ENCODE data around the gene PODXL2. TPM values are rescaled to one million over a fixed set of nuclear protein-coding genes. Genes with fewer than 3 reads are reported as not detected.

PODXL2 gene
- total RNA-seq, 1 donor, result 0.86 TPM

- no peak for DNase-seq (ENCODE audit: low read depth)
- H3K4me3 ChIP-seq (ENCODE audit: low read depth, low read length), result no peak overlapping the region
- no peak for TF ChIP-seq CTCF (IDR thresholded peaks at IDR 0.05; ENCODE audit: insufficient read depth, low read depth, low read length)
Observed at GRCh38 chr3:127612966-127613365, 16.0 kb upstream of the PODXL2 start.

- TF ChIP-seq CTCF (IDR thresholded peaks at IDR 0.05; ENCODE audit: insufficient read depth, low read depth, low read length), result no peak
- no peak for DNase-seq (ENCODE audit: low read depth)
- no peak overlapping the region for H3K4me3 ChIP-seq (ENCODE audit: low read depth, low read length)
Observed at GRCh38 chr3:127613406-127613805, 15.6 kb upstream of the PODXL2 start.

GRCh38 chr3:127614928-127615589, 13.9 kb upstream of the PODXL2 start:
- DNase-seq (ENCODE audit: low read depth), result no peak
- TF ChIP-seq CTCF (IDR thresholded peaks at IDR 0.05; ENCODE audit: insufficient read depth, low read depth, low read length), result no peak
- H3K4me3 ChIP-seq (ENCODE audit: low read depth, low read length), result no peak overlapping the region

GRCh38 chr3:127615631-127616305, 13.2 kb upstream of the PODXL2 start:
- H3K4me3 ChIP-seq (ENCODE audit: low read depth, low read length), result no peak overlapping the region
- TF ChIP-seq CTCF (IDR thresholded peaks at IDR 0.05; ENCODE audit: insufficient read depth, low read depth, low read length), result no peak
- DNase-seq (ENCODE audit: low read depth), result no peak

- no peak for TF ChIP-seq CTCF (IDR thresholded peaks at IDR 0.05; ENCODE audit: insufficient read depth, low read depth, low read length)
- no peak overlapping the region for H3K4me3 ChIP-seq (ENCODE audit: low read depth, low read length)
- DNase-seq (ENCODE audit: low read depth), result no peak
Observed at GRCh38 chr3:127616836-127617605, 12.0 kb upstream of the PODXL2 start.

- no peak for TF ChIP-seq CTCF (IDR thresholded peaks at IDR 0.05; ENCODE audit: insufficient read depth, low read depth, low read length)
- H3K4me3 ChIP-seq (ENCODE audit: low read depth, low read length), result no peak overlapping the region
- no peak for DNase-seq (ENCODE audit: low read depth)
Observed at GRCh38 chr3:127618891-127619290, 10.1 kb upstream of the PODXL2 start.

Data from fibroblast of villous mesenchyme (primary cell).